HG02885 (cell line): ENCODE data around the gene KRTAP12-3.
"Not testable (repeated sequence)": the region's sequence is repeated elsewhere in the genome, so short reads cannot be mapped to it uniquely, and the experiment has no call there.

Experiments used
- ATAC-seq: cut with Tn5 transposase; IDR thresholded peaks from one replicate; pipeline ENCODE4 v1.9.1; 2021; ENCODE audit warnings: mild to moderate bottlenecking; ENCODE audit not compliant: unreplicated experiment, poor library complexity

Gene KRTAP12-3

DNA sequence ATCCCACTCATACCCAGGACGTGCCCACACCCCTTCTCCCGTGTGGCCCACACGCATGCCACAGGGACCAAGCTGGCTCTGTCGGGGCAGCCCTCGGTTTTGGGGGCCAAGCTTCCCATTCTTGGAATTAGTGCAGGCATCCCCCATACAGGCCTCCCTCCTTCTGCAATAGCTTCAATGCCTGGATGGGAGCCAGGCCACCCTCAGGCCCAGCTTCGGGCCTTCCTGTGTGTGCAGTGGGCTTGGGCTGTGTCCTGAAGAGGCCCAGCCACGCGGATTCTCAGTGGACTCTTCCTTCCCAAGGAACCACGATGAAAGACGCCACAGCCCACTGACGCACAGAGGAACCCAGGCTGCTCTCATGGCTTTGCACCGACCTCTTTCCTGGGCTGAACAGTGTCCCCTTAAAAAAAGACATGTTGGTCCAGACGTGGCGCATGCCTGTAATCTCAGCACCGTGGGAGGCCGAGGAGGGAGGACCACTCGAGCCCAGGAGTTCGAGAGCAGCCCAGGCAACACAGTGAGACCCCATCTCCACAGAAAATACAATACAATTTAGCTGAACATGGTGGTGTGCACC is 8.1 kb upstream of the KRTAP12-3 start:
- ATAC-seq, result no peak

DNA sequence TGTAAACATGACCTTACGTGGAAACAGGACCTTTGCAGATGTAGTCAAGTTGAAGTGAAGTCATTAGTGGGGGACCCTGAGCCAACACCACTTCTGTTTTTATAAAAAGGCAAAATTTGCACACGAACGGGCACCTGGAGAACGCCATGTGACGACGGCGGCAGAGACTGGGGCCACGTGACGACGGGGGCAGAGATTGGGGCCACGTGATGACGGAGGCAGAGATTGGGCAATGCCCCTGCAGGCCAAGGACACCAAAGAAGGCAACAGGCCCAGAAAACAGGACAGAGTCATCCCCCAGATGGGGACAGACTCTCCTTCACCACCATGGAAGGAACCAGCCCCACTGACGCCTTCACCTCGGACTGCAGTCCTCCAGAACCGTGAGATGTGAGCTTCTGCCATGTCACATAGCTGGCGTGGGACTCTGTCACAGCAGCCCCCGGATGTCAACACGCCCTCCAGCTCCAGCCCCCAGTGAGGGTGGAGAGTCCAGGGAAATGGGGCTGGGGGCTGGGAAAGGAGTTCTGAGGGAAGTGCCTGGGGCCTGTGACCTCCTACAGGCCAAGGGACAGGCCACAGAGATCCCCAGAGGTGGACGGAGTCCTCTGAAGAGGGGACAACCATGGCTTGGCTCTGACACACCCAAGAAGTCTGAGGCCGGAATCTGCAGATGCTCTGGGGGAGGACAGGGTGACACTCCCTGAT is 7.3 kb upstream of the KRTAP12-3 start:
- no peak for ATAC-seq

DNA sequence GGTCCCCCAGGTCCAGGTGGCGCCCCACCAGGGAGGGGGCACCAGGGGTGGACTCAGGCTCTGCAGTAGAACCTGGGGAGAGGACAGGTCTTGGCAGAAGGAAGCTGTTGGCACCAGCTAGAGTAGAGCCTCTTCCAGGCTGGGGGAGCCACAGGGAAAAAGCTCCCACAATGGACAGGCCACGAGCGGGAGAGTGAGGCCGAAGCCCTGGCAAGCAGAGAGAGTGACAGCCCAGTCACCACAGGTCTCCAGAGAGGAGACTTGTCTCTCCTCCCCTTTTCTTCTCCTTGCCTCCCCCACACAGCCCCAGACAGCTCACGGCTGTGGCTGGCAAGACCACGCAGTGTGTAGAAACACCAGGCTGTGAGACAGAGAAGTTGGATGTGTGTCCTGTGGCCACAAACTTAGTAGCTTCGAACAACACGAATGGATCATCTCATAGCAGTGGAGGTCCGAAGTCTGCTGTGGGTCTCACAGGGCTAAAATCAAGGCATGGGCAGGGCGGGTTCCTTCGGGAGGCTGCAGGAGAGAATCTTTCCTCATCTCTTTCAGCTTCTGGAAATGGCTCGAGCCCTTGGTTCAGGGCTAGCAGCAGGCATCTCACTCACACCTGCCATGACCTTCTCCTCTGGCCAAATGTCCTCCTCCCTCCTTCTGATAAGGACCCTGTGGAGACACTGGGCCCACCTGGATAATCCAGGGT is 6.6 kb upstream of the KRTAP12-3 start:
- no peak for ATAC-seq

DNA sequence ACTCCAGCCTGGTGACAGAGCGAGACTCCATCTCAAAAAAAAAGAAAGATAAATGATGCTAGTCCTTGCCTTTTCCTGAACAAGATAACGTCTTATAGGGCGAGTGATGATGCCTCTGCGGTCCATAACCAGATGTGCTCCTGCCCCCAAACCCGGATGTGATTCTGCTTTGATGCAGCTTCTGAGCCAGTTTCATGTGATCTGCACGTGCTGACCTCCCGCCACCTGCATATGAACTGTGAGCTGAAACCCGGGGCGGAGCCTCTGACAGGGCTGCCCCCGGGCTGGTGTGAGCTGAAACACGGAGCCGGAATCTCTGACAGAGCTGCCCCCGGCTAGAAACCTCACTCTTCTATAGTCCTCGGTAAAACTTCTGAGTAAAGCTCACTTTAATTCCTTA is 4.6 kb upstream of the KRTAP12-3 start:
- ATAC-seq, result no peak

DNA sequence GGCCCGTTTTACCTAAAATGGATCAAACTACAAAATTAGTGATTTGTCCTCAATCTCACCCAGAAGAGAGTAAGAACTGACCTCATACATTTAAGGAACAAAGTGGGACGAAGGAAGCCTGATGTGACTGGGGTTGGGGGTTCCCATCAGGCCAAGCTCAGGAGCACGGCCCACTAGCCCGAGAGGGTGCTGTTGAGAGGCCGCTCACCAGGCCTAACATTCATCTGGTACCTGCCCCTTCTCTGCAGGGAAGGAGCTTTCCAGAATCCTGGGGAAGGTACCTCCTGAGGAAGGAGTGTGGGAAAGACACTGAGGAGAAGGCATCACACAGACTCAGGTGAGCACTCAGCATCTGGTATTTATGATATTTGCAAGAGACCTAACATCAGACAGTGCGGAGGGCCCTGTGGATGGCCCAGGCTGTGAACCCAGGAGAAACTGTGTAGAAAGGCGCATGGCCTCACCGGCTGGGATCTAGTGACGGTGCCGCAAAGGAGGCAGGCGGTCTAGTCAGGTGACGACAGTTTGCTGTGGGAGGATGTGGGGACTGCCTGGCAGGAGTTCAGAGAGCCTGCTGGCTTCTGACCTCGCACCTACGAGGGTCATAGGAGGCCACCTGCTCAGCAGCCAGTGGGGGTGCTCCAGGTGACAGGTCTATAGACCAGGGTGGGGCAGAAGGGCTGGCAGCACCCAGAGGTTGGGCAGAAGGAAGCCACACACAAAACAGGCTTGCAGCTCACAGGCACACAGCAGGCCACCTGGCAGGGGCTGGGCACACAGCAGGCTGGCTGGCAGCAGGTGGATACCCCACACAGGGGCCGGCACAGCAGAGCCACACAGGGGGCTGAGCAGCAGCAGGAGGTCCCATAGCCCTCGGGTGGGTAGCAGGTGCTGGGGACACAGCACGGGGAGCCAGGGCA is 3.8 kb upstream of the KRTAP12-3 start:
- ATAC-seq, result no peak

GRCh38 chr21:44654576-44655175 is 3.1 kb upstream of the KRTAP12-3 start, which contains the start of gene KRTAP12-4:
Gene KRTAP12-4, minus strand, starts transcription at chr21:44654659. Its CDS starts 45 bp downstream, at chr21:44654614.
- no peak for ATAC-seq

DNA sequence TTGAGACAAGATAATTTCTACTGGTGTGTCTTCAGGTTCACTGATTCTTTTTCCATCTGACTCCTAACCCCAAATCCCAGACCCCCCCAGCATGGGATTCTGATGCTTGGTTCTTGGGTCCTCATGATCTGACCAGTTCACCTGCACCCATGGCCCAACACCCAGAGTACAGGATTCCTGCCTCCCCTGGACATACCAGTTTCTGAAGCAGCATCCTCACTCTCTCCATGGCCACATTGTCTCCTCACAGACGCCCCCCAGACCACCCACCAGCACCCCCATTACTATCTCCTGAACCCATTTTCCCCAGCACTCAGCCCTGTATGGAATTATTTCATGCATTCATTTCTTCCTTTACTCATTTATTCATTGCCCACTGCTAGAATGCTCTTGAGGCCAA is 864 bp upstream of the KRTAP12-3 start:
- ATAC-seq, result no peak

DNA sequence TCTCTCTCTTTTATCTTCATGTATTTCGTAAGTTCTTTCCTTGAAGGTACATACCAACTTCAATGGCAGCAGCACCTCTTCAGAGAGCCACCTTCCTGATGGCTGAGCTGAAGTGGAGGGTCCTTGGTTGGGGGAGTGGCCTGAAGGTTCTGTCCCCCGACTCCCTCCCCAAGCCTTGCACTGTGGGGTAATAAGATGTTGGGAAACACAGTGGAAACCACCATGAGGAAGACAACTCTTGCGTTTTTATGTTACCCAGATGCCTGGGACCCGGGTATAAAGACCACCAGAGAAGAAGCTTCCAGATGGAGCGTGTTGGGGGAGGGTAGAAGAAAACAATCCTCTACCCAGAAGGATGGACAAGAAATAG is 794 bp downstream of the KRTAP12-3 start:
- ATAC-seq, result no peak

GRCh38 chr21:44658913-44659595 is 1.3 kb downstream of the KRTAP12-3 start:
- ATAC-seq, result no peak

DNA sequence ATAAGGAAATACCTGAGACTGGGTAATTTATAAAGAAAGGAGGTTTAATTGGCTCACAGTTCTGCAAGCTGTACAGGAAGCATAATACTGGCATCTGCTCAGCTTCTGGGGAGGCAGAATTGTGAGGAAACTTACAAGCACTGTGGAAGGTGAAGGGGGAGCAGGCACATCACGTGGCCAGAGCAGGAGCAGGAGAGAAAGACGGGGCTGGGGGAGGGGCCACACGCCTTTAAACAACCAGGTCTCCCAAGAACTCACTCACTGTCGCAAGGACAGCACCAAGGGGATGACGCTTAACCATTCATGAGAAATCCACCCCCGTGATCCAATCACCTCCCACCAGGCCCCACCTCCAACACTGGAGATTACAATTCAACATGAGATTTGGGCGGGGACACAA is 3.8 kb downstream of the KRTAP12-3 start:
- ATAC-seq, result not testable (repeated sequence)

DNA sequence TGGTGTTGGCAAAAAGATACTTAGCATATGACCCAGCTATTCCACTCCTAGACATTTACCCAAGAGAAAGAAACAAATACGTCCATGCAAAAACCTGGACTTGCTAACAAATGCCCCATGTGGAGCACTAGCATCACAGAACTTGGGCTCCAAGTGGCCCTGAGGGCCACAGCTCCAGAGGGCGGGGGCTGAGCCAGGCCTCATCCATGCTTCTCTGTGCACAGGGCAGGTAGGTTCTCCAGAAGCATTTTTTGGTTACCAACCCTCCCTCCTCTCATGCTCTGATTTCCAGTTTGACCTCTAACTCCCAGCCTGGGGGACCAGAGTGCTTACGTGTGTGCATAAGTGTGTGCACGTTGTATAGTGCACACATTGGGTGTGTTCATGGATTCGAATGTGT is 7.0 kb downstream of the KRTAP12-3 start:
- no peak for ATAC-seq

DNA sequence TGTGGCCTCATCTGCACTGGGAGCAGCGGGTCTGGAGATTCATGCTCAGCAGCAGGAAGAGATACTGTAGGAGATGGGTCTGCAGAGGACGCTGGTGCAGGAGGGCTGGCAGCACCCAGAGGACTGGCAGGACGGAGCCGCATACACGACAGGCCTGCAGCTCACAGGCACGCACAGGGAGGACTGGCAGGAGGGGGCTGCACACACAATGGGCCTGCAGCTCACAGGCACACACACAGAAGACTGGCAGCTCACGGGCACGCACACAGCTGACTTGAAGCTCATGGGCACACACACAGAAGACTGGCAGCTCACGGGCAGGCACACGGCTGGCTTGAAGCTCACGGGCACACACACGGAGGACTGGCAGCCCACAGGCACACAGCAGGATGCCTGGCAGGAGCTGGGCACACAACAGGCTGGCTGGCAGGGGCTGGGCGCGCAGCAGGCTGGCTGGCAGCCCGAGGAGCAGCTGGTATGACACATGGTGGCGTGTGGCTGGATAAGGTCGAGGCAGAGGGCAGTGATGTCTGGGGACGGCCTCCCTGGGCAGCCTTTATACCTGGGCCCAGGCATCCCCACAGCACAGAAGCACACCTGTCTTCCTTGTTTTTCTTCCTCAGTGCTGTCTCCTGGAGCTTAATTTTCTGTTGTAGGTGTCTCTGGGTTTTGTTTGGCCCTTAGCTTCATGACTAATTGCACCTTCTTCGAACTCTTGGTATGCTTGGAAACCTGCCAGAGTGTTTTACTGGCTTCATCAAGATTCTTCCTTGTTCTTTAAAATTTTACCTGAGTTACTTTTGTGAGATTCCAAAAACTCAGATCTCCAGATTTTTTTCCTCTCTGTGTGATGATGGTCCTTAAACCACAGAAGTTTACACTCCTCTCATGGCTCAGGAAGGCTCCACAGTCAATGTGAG is 8.9 kb downstream of the KRTAP12-3 start, which contains the start of gene KRTAP12-2:
TSS of gene KRTAP12-2 (minus strand) at position 527 of the 920 bp plus-strand sequence. CDS start at position 486, 41 bp downstream.
- ATAC-seq, result no peak

DNA sequence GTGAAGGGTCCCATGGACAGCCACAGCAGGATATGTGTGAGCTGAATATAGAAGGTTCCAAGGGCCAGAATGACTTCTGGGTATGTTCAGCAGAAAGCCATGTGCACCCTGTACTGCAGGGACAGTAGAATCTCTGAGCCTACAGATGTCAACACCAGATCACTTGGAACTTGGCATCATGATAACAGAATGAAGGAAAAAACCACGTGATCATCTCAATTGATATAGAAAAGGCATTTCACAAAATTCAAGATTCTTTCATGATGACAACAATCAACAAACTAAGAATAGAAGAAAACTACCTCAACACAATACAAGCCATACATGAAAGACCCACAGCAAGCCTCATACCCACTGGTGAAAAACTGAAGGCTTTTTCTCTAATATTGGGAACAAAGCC is 9.9 kb downstream of the KRTAP12-3 start:
- no peak for ATAC-seq

- no peak for ATAC-seq
Measured at GRCh38 chr21:44670642-44671432, 13.1 kb downstream of the KRTAP12-3 start.

DNA sequence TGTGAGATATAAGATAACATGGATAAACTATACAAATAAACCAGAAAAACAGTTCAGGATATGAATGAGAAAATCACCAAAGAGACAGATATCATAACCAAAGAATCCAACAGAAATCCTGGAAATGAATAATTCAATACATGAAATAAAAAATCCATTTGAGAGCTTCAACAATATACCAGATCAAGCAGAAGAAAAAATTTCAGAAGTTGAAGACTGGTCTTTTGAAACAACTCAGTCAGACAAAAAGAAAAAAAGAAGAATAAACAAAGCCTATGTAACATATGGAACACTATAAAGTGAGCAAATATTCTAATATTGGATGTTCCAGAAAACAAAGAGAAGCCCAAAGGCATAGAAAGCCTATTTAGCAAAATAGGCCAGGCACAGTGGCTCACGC is 14.2 kb downstream of the KRTAP12-3 start:
- ATAC-seq, result no peak

- ATAC-seq, result no peak
Measured at GRCh38 chr21:44677881-44678280, 20.1 kb downstream of the KRTAP12-3 start.

DNA sequence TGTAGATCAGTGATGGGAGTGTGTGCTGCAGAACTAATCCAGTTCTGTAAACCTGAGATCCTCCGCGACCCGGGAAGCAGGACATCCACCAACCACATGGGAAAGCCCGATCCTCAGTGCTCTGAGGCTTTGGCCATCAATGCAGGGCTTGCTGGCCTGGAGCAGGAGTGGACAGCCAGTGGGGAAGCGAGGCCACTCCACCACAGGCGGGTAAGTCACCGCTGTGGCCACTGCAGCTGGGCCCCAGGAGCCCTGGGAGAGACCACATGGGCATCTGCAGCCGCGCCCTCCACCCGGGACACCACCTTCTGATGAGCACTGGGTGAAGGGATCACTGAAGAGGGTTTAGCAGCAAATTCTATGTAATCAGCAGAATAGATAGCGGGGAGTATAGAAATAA is 23.4 kb downstream of the KRTAP12-3 start:
- no peak for ATAC-seq
